GM23338 (cell line): Measurements from ENCODE around the gene UBXN11. TPM values are rescaled to one million over a fixed set of nuclear protein-coding genes. Genes with fewer than 3 reads are reported as not detected.

Source experiments
- ATAC-seq: fragments of 200-7000 bp; cut with Tn5 transposase; 3 replicates; pipeline ENCODE4 v1.9.1; 2020
- DNase-seq: peaks from one replicate; pipeline ENCODE4 v3.0.0-alpha.2; 2015; ENCODE audit warnings: low spot score
- H2AFZ ChIP-seq: fragments of 200-600 bp; sonication (generic); 2 replicates; pipeline ENCODE4 v1.8.0; 2016; ENCODE audit warnings: antibody characterized with exemption, mild to moderate bottlenecking, moderate library complexity
- H3F3A ChIP-seq: fragments of 200-600 bp; sonication (generic); replicated peaks from 2 replicates; pipeline ENCODE4 v1.8.0; 2017; ENCODE audit warnings: antibody characterized with exemption, mixed run types, low read depth
- H3K27ac ChIP-seq: fragments of 200-600 bp; sonication (generic); 2 replicates; pipeline ENCODE4 v1.6.1; 2016; ENCODE audit warnings: low read depth
- H3K27me3 ChIP-seq: fragments of 200-600 bp; sonication (generic); 2 replicates; pipeline ENCODE4 v1.8.0; 2016; ENCODE audit warnings: mild to moderate bottlenecking, mixed run types, moderate library complexity; ENCODE audit not compliant: insufficient read depth
- H3K36me3 ChIP-seq: fragments of 200-600 bp; sonication (generic); 2 replicates; pipeline ENCODE4 v1.8.0; 2016; ENCODE audit warnings: mild to moderate bottlenecking; ENCODE audit not compliant: insufficient read depth
- H3K4me1 ChIP-seq: fragments of 200-600 bp; sonication (generic); 2 replicates; pipeline ENCODE4 v1.8.0; 2016; ENCODE audit warnings: mild to moderate bottlenecking, moderate library complexity; ENCODE audit not compliant: insufficient read depth
- H3K4me2 ChIP-seq: fragments of 200-600 bp; sonication (generic); 2 replicates; pipeline ENCODE4 v1.7.1; 2017; ENCODE audit warnings: mixed run types
- H3K4me3 ChIP-seq: fragments of 200-600 bp; sonication (generic); 2 replicates; pipeline ENCODE4 v1.6.1; 2016; ENCODE audit warnings: mixed run types
- H3K79me2 ChIP-seq: fragments of 200-600 bp; sonication (generic); replicated peaks from 2 replicates; pipeline ENCODE4 v1.8.0; 2017; ENCODE audit warnings: mild to moderate bottlenecking; ENCODE audit not compliant: insufficient read depth
- H3K9me2 ChIP-seq: fragments of 200-600 bp; sonication (generic); 2 replicates; pipeline ENCODE4 v1.8.0; 2017; ENCODE audit not compliant: insufficient read depth
- H4K20me1 ChIP-seq: fragments of 200-600 bp; sonication (generic); replicated peaks from 2 replicates; pipeline ENCODE4 v1.8.0; 2017; ENCODE audit warnings: mild to moderate bottlenecking; ENCODE audit not compliant: insufficient read depth
- H3K27ac Mint-ChIP-seq: 2 replicates; pipeline ENCODE4 v1.8.0; 2020; ENCODE audit warnings: inconsistent platforms, mild to moderate bottlenecking, moderate library complexity, mixed read lengths
- H3K27me3 Mint-ChIP-seq: 3 replicates; pipeline ENCODE4 v1.8.0; 2022; ENCODE audit warnings: low read depth, mild to moderate bottlenecking, moderate library complexity, mixed read lengths, inconsistent platforms; ENCODE audit not compliant: insufficient read depth, poor library complexity
- H3K36me3 Mint-ChIP-seq: 3 replicates; pipeline ENCODE4 v1.8.0; 2021; ENCODE audit warnings: low read depth, mild to moderate bottlenecking, inconsistent platforms, moderate library complexity, mixed read lengths
- H3K4me1 Mint-ChIP-seq: 3 replicates; pipeline ENCODE4 v1.8.0; 2020; ENCODE audit warnings: mild to moderate bottlenecking, inconsistent platforms, mixed read lengths
- H3K4me3 Mint-ChIP-seq: 3 replicates; pipeline ENCODE4 v1.8.0; 2021; ENCODE audit warnings: moderate library complexity, mild to moderate bottlenecking, inconsistent platforms, mixed read lengths
- H3K9me3 Mint-ChIP-seq: 3 replicates; pipeline ENCODE4 v1.8.0; 2020; ENCODE audit warnings: moderate library complexity, mild to moderate bottlenecking, inconsistent platforms, mixed read lengths
- CREB1 ChIP-seq: fragments of 250-450 bp; sonication (Bioruptor Pico); IDR thresholded peaks from 2 replicates; pipeline ENCODE4 v1.5.0; 2020; ENCODE audit warnings: low read depth, mild to moderate bottlenecking, moderate library complexity
- EZH2 ChIP-seq: fragments of 200-600 bp; sonication (generic); IDR thresholded peaks from one replicate; pipeline ENCODE4 v1.8.0; 2017; ENCODE audit warnings: antibody characterized with exemption, mild to moderate bottlenecking, low read depth; ENCODE audit not compliant: unreplicated experiment
- EZH2phosphoT487 ChIP-seq: fragments of 200-600 bp; sonication (generic); IDR thresholded peaks from one replicate; pipeline ENCODE4 v1.8.1; 2018; ENCODE audit warnings: antibody characterized with exemption; ENCODE audit not compliant: unreplicated experiment
- JUNB ChIP-seq: IDR thresholded peaks from one replicate; pipeline ENCODE4 v1.6.1; 2016; ENCODE audit warnings: antibody characterized with exemption; ENCODE audit not compliant: unreplicated experiment
- NANOG ChIP-seq: IDR thresholded peaks from 2 replicates; pipeline ENCODE4 v1.6.1; 2016; ENCODE audit warnings: antibody characterized with exemption, borderline replicate concordance
- POLR2AphosphoS5 ChIP-seq: IDR thresholded peaks from 2 replicates; pipeline ENCODE4 v1.6.1; 2016; ENCODE audit warnings: antibody characterized with exemption, low read depth
- STAT1 ChIP-seq: IDR thresholded peaks from one replicate; pipeline ENCODE4 v1.6.1; 2016; ENCODE audit warnings: antibody characterized with exemption; ENCODE audit not compliant: unreplicated experiment
- ZNF114 ChIP-seq: fragments of 250-450 bp; sonication (Bioruptor Pico); IDR thresholded peaks from 2 replicates; pipeline ENCODE4 v1.5.0; 2020; ENCODE audit warnings: mild to moderate bottlenecking, moderate library complexity
- ZNF331 ChIP-seq: fragments of 250-450 bp; sonication (Bioruptor Pico); IDR thresholded peaks from 2 replicates; pipeline ENCODE4 v1.5.0; 2020; ENCODE audit warnings: low read depth, mild to moderate bottlenecking, moderate library complexity
- ZNF462 ChIP-seq: fragments of 250-450 bp; sonication (Bioruptor Pico); IDR thresholded peaks from 2 replicates; pipeline ENCODE4 v1.5.0; 2020; ENCODE audit warnings: mild to moderate bottlenecking, moderate library complexity
- polyA plus RNA-seq: library from polyadenylated mRNA; unstranded; fragments of >200 nt; fragmentation: Nextera tagmentation; extraction: Ambion mirVana; gene quantifications from 2 replicates; pipeline ENCODE4 v1.2.1, GENCODE V29; 2016
- total RNA-seq: library from RNA; depleted of rRNA; stranded (reverse); fragments of >200 nt; shearing (Covaris generic); gene quantifications from 2 replicates; pipeline ENCODE4 v1.2.3, GENCODE V29; 2014
- TF ChIP-seq, protein P1 (sequence below), 2 experiments: fragments of 200-600 bp in 1 of 2; sonication (generic) in 1 of 2; conservative IDR thresholded peaks; 2 replicates each; pipeline versions ENCODE4 v1.5.1 to v1.6.1; 2016 to 2017; ENCODE audit warnings: antibody characterized with exemption in 2 of 2, low read depth in 2 of 2, mild to moderate bottlenecking in 2 of 2, moderate library complexity in 1 of 2
- TF ChIP-seq, protein P2 (sequence below): IDR thresholded peaks from one replicate; pipeline ENCODE4 v1.6.1; 2018; ENCODE audit warnings: antibody characterized with exemption; ENCODE audit not compliant: unreplicated experiment
- TF ChIP-seq, protein P3 (sequence below): IDR thresholded peaks from 2 replicates; pipeline ENCODE4 v1.6.1; 2016; ENCODE audit warnings: antibody characterized with exemption

The UBXN11 gene
- total and polyA plus RNA-seq, 2 experiments from 2014 or later = 8.0 to 8.3 TPM

GRCh38 chr1:26254404-26254803 lies 52.0 kb downstream of the UBXN11 start:
- TF ChIP-seq EZH2phosphoT487 = no peak
- TF ChIP-seq EZH2 = no peak
- no peak for TF ChIP-seq JUNB
- TF ChIP-seq, protein P1, sequence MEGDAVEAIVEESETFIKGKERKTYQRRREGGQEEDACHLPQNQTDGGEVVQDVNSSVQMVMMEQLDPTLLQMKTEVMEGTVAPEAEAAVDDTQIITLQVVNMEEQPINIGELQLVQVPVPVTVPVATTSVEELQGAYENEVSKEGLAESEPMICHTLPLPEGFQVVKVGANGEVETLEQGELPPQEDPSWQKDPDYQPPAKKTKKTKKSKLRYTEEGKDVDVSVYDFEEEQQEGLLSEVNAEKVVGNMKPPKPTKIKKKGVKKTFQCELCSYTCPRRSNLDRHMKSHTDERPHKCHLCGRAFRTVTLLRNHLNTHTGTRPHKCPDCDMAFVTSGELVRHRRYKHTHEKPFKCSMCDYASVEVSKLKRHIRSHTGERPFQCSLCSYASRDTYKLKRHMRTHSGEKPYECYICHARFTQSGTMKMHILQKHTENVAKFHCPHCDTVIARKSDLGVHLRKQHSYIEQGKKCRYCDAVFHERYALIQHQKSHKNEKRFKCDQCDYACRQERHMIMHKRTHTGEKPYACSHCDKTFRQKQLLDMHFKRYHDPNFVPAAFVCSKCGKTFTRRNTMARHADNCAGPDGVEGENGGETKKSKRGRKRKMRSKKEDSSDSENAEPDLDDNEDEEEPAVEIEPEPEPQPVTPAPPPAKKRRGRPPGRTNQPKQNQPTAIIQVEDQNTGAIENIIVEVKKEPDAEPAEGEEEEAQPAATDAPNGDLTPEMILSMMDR (conservative IDR thresholded peaks at IDR 0.05; ENCODE audit: low read depth in 2 of 2) = no peak
- TF ChIP-seq ZNF114 (CRISPR knock-in tag) = no peak
- no peak for TF ChIP-seq STAT1
- TF ChIP-seq, protein P2, sequence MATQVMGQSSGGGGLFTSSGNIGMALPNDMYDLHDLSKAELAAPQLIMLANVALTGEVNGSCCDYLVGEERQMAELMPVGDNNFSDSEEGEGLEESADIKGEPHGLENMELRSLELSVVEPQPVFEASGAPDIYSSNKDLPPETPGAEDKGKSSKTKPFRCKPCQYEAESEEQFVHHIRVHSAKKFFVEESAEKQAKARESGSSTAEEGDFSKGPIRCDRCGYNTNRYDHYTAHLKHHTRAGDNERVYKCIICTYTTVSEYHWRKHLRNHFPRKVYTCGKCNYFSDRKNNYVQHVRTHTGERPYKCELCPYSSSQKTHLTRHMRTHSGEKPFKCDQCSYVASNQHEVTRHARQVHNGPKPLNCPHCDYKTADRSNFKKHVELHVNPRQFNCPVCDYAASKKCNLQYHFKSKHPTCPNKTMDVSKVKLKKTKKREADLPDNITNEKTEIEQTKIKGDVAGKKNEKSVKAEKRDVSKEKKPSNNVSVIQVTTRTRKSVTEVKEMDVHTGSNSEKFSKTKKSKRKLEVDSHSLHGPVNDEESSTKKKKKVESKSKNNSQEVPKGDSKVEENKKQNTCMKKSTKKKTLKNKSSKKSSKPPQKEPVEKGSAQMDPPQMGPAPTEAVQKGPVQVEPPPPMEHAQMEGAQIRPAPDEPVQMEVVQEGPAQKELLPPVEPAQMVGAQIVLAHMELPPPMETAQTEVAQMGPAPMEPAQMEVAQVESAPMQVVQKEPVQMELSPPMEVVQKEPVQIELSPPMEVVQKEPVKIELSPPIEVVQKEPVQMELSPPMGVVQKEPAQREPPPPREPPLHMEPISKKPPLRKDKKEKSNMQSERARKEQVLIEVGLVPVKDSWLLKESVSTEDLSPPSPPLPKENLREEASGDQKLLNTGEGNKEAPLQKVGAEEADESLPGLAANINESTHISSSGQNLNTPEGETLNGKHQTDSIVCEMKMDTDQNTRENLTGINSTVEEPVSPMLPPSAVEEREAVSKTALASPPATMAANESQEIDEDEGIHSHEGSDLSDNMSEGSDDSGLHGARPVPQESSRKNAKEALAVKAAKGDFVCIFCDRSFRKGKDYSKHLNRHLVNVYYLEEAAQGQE = no peak
- TF ChIP-seq NANOG = no peak
- no peak for TF ChIP-seq ZNF331 (CRISPR knock-in tag)
- no peak for TF ChIP-seq POLR2AphosphoS5
- no peak for TF ChIP-seq CREB1
- no peak for TF ChIP-seq ZNF462
- TF ChIP-seq, protein P3, sequence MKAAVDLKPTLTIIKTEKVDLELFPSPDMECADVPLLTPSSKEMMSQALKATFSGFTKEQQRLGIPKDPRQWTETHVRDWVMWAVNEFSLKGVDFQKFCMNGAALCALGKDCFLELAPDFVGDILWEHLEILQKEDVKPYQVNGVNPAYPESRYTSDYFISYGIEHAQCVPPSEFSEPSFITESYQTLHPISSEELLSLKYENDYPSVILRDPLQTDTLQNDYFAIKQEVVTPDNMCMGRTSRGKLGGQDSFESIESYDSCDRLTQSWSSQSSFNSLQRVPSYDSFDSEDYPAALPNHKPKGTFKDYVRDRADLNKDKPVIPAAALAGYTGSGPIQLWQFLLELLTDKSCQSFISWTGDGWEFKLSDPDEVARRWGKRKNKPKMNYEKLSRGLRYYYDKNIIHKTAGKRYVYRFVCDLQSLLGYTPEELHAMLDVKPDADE = no peak
- H3K4me2 ChIP-seq = no peak overlapping the region
- H3K79me2 ChIP-seq = peaks cover 33% of the 10 kb centered on the region
- Mint-ChIP-seq H3K36me3 (peaks cover 78% of the 10 kb centered on the region), H3K27me3 (peaks cover 4% of the 10 kb centered on the region), H3K4me3 (no peak overlapping the region), H3K9me3 (peaks cover 6% of the 10 kb centered on the region; the same call in 2 of the 3 replicates), H3K4me1 (no peaks in the 10 kb centered on the region), H3K27ac (no peak overlapping the region)
- no peak for DNase-seq
- no peak overlapping the region for H3K4me3 ChIP-seq
- no peak overlapping the region for H3K27ac ChIP-seq
- H3K4me1 ChIP-seq = no peaks in the 10 kb centered on the region
- ATAC-seq = no peak
- peaks cover 50% of the 10 kb centered on the region for H3K36me3 ChIP-seq
- H3F3A ChIP-seq = no peaks in the 10 kb centered on the region
- H3K27me3 ChIP-seq = no peaks in the 10 kb centered on the region
- H4K20me1 ChIP-seq = peaks cover 36% of the 10 kb centered on the region
- H2AFZ ChIP-seq = no peak overlapping the region
- H3K9me2 ChIP-seq = no peaks in the 10 kb centered on the region
